Measurements from ENCODE around the gene RPRM. TPM values are rescaled to one million over a fixed set of nuclear protein-coding genes. Genes with fewer than 3 reads are reported as not detected.
"Not testable (repeated sequence)": the region's sequence is repeated elsewhere in the genome, so short reads cannot be mapped to it uniquely, and the experiment has no call there.

Gene RPRM
- total and polyA plus RNA-seq, 10 donors, result 0.56 to 2.2 (median 1.5) TPM

DNA sequence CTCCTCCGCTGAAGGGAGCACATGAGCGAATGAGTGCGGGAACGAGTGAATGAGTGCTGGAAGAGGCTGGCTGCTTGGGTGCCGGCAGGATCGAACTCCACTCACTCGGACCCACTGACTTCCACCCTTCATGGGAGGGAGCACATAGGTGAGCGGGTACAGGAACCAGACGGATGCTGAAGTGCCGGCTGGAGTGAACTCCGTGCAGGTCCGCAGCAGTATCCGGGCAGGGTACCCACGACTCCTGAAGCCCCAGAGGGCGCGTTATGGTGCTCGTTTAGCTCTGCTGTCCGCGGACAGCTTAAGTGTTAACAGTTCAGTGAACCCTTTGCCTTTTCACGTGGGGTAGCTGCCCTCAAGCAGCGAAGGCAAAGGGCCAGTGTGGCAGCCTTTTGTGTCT, 23.2 kb downstream of the RPRM start:
- Histone ChIP-seq H3K27me3 (replicated peaks in 1 of 7) (peaks cover 0 to 3% (median 0%) of the 10 kb centered on the region in 7 donors), H3K36me3 (no peaks in the 10 kb centered on the region), H3K4me3 (no peak overlapping the region), H3K9me3 (no peaks in the 10 kb centered on the region), H3K27ac (no peak overlapping the region), H3K4me1 (no peaks in the 10 kb centered on the region)
- DNase-seq, result no peak
- intact Hi-C loops (cut with DNase I; ENCODE audit: low total_unique reads), result no loop called here
- TF ChIP-seq POLR2A (IDR thresholded peaks at IDR 0.05) (no peak), POLR2AphosphoS5 (IDR thresholded peaks at IDR 0.05) (no peak)
- TF ChIP-seq, protein P1, sequence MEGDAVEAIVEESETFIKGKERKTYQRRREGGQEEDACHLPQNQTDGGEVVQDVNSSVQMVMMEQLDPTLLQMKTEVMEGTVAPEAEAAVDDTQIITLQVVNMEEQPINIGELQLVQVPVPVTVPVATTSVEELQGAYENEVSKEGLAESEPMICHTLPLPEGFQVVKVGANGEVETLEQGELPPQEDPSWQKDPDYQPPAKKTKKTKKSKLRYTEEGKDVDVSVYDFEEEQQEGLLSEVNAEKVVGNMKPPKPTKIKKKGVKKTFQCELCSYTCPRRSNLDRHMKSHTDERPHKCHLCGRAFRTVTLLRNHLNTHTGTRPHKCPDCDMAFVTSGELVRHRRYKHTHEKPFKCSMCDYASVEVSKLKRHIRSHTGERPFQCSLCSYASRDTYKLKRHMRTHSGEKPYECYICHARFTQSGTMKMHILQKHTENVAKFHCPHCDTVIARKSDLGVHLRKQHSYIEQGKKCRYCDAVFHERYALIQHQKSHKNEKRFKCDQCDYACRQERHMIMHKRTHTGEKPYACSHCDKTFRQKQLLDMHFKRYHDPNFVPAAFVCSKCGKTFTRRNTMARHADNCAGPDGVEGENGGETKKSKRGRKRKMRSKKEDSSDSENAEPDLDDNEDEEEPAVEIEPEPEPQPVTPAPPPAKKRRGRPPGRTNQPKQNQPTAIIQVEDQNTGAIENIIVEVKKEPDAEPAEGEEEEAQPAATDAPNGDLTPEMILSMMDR (IDR thresholded peaks at IDR 0.05 in 8 of 11, conservative IDR thresholded peaks at IDR 0.05 in 3 of 11), result no peak
- WGBS, 5 donors, result 84 to 88% (median 86%) methylated on average over 21 of the region's 21 CpGs

DNA sequence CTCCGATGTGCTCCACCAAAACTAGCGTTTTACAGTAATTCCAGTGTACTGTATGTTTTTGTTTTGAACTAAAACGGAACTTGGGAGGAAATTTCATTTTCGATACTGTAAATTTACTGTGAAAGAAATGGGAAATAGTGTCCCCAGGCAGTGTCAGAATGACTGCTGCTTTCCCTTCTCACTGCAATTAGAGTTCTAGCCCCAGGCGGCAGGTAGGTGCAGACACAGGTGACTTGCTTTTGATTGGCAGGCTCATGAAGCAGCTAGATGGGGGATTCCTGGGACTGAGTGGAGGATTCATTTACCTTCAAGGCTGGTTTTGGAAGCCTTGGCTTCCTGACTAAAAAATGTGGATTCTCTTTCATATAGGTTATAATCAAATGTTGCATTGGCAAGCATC, 27.0 kb downstream of the RPRM start:
- no peaks in the 10 kb centered on the region for H3K36me3 ChIP-seq
- no peak overlapping the region for H3K4me3 ChIP-seq
- H3K27ac ChIP-seq, result no peak overlapping the region
- TF ChIP-seq, protein P1 (IDR thresholded peaks at IDR 0.05 in 8 of 11, conservative IDR thresholded peaks at IDR 0.05 in 3 of 11), result no peak
- TF ChIP-seq POLR2AphosphoS5 (IDR thresholded peaks at IDR 0.05), result no peak
- no peak for TF ChIP-seq POLR2A (IDR thresholded peaks at IDR 0.05)
- no peak for DNase-seq
- H3K4me1 ChIP-seq, result no peaks in the 10 kb centered on the region
- 84 to 92% (median 87%) methylated on average over 5 of the region's 5 CpGs for WGBS, 5 donors
- intact Hi-C loops (cut with DNase I; ENCODE audit: low total_unique reads), result no loop called here
- no peaks in the 10 kb centered on the region for H3K9me3 ChIP-seq
- H3K27me3 ChIP-seq (replicated peaks in 1 of 7), result no peaks in the 10 kb centered on the region

DNA sequence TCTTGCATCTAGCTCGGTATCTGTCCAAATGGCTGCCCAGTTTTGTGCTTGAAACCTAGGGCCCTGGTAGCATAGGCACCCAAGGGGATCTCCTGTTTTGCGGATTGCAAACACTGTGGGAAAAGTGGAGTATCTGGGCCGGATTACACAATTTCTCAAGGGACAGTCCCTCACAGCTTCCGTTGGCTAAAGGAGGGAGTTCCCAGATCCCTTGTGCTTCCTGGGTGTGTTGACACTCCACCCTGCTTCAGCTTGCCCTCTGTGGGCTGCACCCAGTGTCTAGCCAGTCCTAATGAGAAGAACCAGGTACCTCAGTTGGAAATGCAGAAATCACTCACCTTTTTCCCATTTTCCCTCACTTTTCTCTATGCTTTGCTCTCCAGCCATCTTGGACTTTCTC, 35.5 kb downstream of the RPRM start:
- intact Hi-C loops (cut with DNase I; ENCODE audit: low total_unique reads), result no loop called here
- no peaks in the 10 kb centered on the region for H3K4me1 ChIP-seq
- no peak for DNase-seq
- H3K27me3 ChIP-seq (replicated peaks in 1 of 7), result no peaks in the 10 kb centered on the region
- no peak for TF ChIP-seq POLR2A (IDR thresholded peaks at IDR 0.05)
- no peak for TF ChIP-seq POLR2AphosphoS5 (IDR thresholded peaks at IDR 0.05)
- TF ChIP-seq, protein P1 (IDR thresholded peaks at IDR 0.05 in 8 of 11, conservative IDR thresholded peaks at IDR 0.05 in 3 of 11), result no peak
- H3K4me3 ChIP-seq, result no peak overlapping the region
- no peaks in the 10 kb centered on the region for H3K36me3 ChIP-seq
- no peak overlapping the region for H3K27ac ChIP-seq
- H3K9me3 ChIP-seq, result peaks cover 0 to 37% (median 20%) of the 10 kb centered on the region in 8 donors
- WGBS, 5 donors, result 63 to 93% (median 66%) methylated on average over 3 to 4 of the region's 4 CpGs

DNA sequence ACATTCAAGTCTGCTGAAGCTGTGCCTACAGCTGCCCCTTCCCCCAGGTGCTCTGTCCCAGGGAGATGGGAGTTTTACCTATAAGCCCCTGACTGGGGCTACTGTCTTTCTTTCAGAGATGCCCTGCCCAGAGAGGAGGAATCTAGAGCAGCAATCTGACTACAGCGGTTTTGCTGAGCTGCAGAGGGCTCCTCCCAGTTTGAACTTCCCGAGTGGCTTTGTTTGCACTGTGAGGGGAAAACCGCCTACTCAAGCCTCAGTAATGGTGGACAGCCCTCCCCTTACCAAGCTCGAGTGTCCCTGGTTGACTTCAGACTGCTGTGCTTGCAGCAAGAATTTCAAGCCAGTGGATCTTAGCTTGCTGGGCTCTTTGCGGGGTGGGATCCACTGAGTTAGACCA, 35.9 kb downstream of the RPRM start:
- H3K36me3 ChIP-seq; H3K27me3 ChIP-seq (replicated peaks in 1 of 7); intact Hi-C loops (cut with DNase I; ENCODE audit: low total_unique reads); H3K4me1 ChIP-seq; H3K27ac ChIP-seq; H3K4me3 ChIP-seq; DNase-seq: not testable (repeated sequence)
- WGBS, 5 donors, result 61 to 80% (median 74%) methylated on average over 3 to 5 of the region's 5 CpGs
- H3K9me3 ChIP-seq, result peaks cover 0 to 37% (median 20%) of the 10 kb centered on the region in 8 donors

DNA sequence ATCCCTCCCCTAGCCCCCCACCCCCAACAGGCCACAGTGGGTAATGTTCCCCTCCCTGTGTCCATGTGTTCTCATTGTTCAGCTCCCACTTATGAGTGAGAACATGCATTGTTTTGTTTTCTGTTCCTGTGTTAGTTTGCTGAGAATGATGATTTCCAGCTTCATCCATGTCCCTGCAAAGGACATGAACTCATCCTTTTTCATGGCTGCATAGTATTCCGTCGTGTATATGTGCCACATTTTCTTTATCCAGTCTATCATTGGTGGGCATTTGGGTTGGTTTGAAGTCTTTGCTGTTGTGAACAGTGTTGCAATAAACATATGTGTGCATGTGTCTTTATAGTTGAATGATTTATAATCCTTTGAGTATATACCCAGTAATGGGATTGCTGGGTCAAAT, 38.5 kb downstream of the RPRM start:
- intact Hi-C loops (cut with DNase I; ENCODE audit: low total_unique reads); H3K27ac ChIP-seq; H3K4me1 ChIP-seq; H3K4me3 ChIP-seq; H3K36me3 ChIP-seq; DNase-seq; H3K27me3 ChIP-seq (replicated peaks in 1 of 7): not testable (repeated sequence)
- peaks cover 0 to 37% (median 20%) of the 10 kb centered on the region in 8 donors for H3K9me3 ChIP-seq
- 86 to 96% (median 94%) methylated on average over 2 of the region's 2 CpGs for WGBS, 5 donors

Data from spleen (tissue), 11 donors.